ENCODE measurements around the gene FMO5. TPM values are rescaled to one million over a fixed set of nuclear protein-coding genes. Genes with fewer than 3 reads are reported as not detected.
A peak's percentile ranks its signal among the peaks of the same experiment; 100 is the strongest.
"Not testable (repeated sequence)": the region's sequence is repeated elsewhere in the genome, so short reads cannot be mapped to it uniquely, and the experiment has no call there.

FMO5 gene
- polyA plus RNA-seq, 3 donors from 2014 or later, result 1.7 to 12.3 (median 2.8) TPM

GRCh38 chr1:147169840-147170674 lies 55.1 kb downstream of the FMO5 start:
- Mint-ChIP-seq H3K4me1 (peaks cover 35 to 48% of the 10 kb centered on the region in 2 donors), H3K4me3 (peak overlapping the region in 4 of 5 donors; percentile 22 to 98 (median 52)), H3K27me3 (ENCODE audit: low read depth in 3 of 3) (peaks cover 2 to 9% (median 3%) of the 10 kb centered on the region in 3 donors), H3K36me3 (peaks cover 2 to 10% (median 6%) of the 10 kb centered on the region in 3 donors), H3K9me3 (no peaks in the 10 kb centered on the region), H3K27ac (peak overlapping the region in 2 of 6 donors; percentile 7 to 39)
- DNase-seq, result no peak

DNA sequence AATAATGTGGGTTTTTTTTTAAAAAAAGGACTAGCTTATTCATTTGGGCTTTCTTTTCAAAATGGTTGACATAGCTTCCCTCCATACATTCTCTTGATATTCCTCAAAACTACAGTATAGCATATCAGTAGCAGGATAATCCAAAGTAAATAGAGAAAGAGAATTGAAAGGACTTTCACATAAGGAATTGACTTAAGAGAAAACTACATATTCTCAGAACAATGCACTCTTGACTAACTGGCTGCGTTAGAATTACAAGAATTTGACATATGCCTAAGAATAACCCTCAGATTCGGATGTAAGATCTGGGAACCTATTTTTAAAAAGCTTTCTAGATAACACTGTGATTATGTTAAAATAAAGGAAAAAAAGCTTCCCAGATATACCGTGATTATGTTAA lies 56.0 kb downstream of the FMO5 start:
- no peaks in the 10 kb centered on the region for H3K9me3 Mint-ChIP-seq
- H3K36me3 Mint-ChIP-seq, result peaks cover 0 to 9% (median 7%) of the 10 kb centered on the region in 3 donors
- H3K27me3 Mint-ChIP-seq (ENCODE audit: low read depth in 3 of 3), result peaks cover 2 to 9% (median 3%) of the 10 kb centered on the region in 3 donors
- H3K4me3 Mint-ChIP-seq, result no peak overlapping the region
- peaks cover 32 to 39% of the 10 kb centered on the region in 2 donors for H3K4me1 Mint-ChIP-seq
- H3K27ac Mint-ChIP-seq, result no peak overlapping the region
- DNase-seq, result no peak

GRCh38 chr1:147168626-147169058 lies 56.5 kb downstream of the FMO5 start:
- Mint-ChIP-seq H3K9me3 (no peaks in the 10 kb centered on the region), H3K36me3 (peaks cover 0 to 10% (median 9%) of the 10 kb centered on the region in 3 donors), H3K27ac (no peak overlapping the region), H3K4me3 (no peak overlapping the region), H3K4me1 (peaks cover 28 to 34% of the 10 kb centered on the region in 2 donors), H3K27me3 (ENCODE audit: low read depth in 3 of 3) (peaks cover 2 to 9% (median 3%) of the 10 kb centered on the region in 3 donors)
- DNase-seq, result no peak

- Mint-ChIP-seq H3K27ac (no peak overlapping the region), H3K9me3 (no peaks in the 10 kb centered on the region), H3K4me1 (peaks cover 17 to 22% of the 10 kb centered on the region in 2 donors), H3K36me3 (peaks cover 0 to 15% (median 14%) of the 10 kb centered on the region in 3 donors), H3K27me3 (ENCODE audit: low read depth in 3 of 3) (peaks cover 1 to 3% (median 2%) of the 10 kb centered on the region in 3 donors), H3K4me3 (no peak overlapping the region)
- no peak for DNase-seq
Measured at GRCh38 chr1:147167365-147167764, 57.8 kb downstream of the FMO5 start.

DNA sequence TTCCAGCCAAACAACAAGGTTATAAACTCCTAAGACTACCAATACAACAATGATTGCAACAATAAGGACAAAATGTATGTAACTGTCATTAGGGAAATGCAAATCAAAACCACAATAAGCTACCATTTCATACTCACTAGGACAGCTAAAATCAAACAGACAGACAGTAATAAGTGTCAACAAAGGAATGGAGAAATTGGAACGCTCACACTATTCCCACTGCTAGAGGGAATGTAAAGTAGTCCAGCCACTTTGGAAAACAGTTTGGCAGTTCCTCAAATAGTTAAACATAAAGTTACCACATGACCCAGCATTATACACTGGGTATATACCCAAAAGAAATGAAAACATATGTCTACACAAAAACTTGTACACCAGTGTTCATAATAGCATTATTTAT lies 62.1 kb downstream of the FMO5 start:
- Mint-ChIP-seq H3K27ac (no peak overlapping the region), H3K4me1 (no peaks in the 10 kb centered on the region), H3K27me3 (ENCODE audit: low read depth in 3 of 3) (no peaks in the 10 kb centered on the region), H3K9me3 (no peaks in the 10 kb centered on the region), H3K36me3 (peaks cover 13 to 43% (median 34%) of the 10 kb centered on the region in 3 donors), H3K4me3 (no peak overlapping the region)
- DNase-seq, result no peak

DNA sequence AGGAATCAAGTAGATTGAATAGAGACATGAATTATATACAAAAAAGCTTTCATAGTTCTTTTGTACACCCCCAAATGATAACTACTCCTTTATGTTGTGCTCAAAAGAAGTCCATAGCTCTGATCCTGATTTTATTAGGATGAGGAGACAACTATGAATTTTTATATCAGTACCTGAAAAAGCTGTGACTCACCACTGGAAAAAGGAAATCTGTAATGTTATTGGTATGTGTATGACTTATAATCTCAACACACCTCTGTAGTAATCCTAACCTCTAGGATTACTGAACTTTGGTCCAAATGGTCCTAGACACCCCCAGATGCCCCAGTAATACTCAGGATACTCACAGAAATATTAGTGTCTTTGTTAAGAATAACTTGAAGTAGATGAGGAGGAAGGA lies 63.0 kb downstream of the FMO5 start:
- H3K4me3 Mint-ChIP-seq, result no peak overlapping the region
- no peak for DNase-seq
- H3K27me3 Mint-ChIP-seq (ENCODE audit: low read depth in 3 of 3), result no peaks in the 10 kb centered on the region
- peaks cover 22 to 52% (median 44%) of the 10 kb centered on the region in 3 donors for H3K36me3 Mint-ChIP-seq
- no peaks in the 10 kb centered on the region for H3K9me3 Mint-ChIP-seq
- H3K27ac Mint-ChIP-seq, result no peak overlapping the region
- no peaks in the 10 kb centered on the region for H3K4me1 Mint-ChIP-seq

GRCh38 chr1:147157116-147157515 lies 68.0 kb downstream of the FMO5 start:
- H3K4me3 Mint-ChIP-seq; H3K4me1 Mint-ChIP-seq; H3K27me3 Mint-ChIP-seq (ENCODE audit: low read depth in 3 of 3); H3K27ac Mint-ChIP-seq; DNase-seq; H3K9me3 Mint-ChIP-seq: not testable (repeated sequence)
- peaks cover 47 to 58% (median 52%) of the 10 kb centered on the region in 3 donors for H3K36me3 Mint-ChIP-seq

GRCh38 chr1:147156642-147157041 lies 68.5 kb downstream of the FMO5 start:
- Mint-ChIP-seq H3K27me3 (ENCODE audit: low read depth in 3 of 3) (no peaks in the 10 kb centered on the region), H3K4me1 (no peaks in the 10 kb centered on the region), H3K36me3 (peaks cover 47 to 57% (median 52%) of the 10 kb centered on the region in 3 donors), H3K27ac (peak overlapping the region in 1 of 6 donors; percentile 27), H3K9me3 (no peaks in the 10 kb centered on the region), H3K4me3 (no peak overlapping the region)
- DNase-seq, result no peak

DNA sequence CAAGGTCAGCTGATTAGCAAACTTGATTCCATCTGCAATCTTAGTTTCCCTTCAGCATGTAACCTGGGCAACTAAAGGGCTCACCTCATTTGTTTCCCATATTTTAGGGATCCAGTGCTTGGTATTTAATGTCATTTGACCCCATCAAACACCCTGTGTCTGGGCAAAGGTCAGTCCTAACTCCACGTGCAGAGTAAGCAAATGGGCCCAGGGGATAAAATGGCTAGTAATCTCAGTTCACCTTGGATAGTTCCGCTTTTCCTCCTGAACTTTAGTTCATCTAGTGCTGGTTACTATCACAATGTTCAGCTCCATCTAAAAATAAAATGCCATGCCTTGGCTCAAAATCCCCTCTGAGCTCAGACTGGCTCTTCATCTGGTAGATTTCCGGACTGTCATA lies 72.4 kb downstream of the FMO5 start:
- no peaks in the 10 kb centered on the region for H3K4me1 Mint-ChIP-seq
- peaks cover 0 to 2% (median 0%) of the 10 kb centered on the region in 3 donors for H3K27me3 Mint-ChIP-seq (ENCODE audit: low read depth in 3 of 3)
- H3K9me3 Mint-ChIP-seq, result no peaks in the 10 kb centered on the region
- no peak for DNase-seq
- no peak overlapping the region for H3K4me3 Mint-ChIP-seq
- no peak overlapping the region for H3K27ac Mint-ChIP-seq
- peaks cover 24 to 41% (median 30%) of the 10 kb centered on the region in 3 donors for H3K36me3 Mint-ChIP-seq

GRCh38 chr1:147151244-147151643 lies 73.9 kb downstream of the FMO5 start:
- peaks cover 0 to 2% (median 0%) of the 10 kb centered on the region in 3 donors for H3K27me3 Mint-ChIP-seq (ENCODE audit: low read depth in 3 of 3)
- no peaks in the 10 kb centered on the region for H3K9me3 Mint-ChIP-seq
- H3K27ac Mint-ChIP-seq, result no peak overlapping the region
- H3K36me3 Mint-ChIP-seq, result peaks cover 14 to 25% (median 21%) of the 10 kb centered on the region in 3 donors
- H3K4me1 Mint-ChIP-seq, result no peaks in the 10 kb centered on the region
- no peak overlapping the region for H3K4me3 Mint-ChIP-seq
- DNase-seq, result no peak

GRCh38 chr1:147142886-147143285 lies 82.3 kb downstream of the FMO5 start:
- Mint-ChIP-seq H3K27me3 (ENCODE audit: low read depth in 3 of 3) (peaks cover 7 to 11% (median 8%) of the 10 kb centered on the region in 3 donors), H3K27ac (no peak overlapping the region), H3K4me1 (no peaks in the 10 kb centered on the region), H3K9me3 (no peaks in the 10 kb centered on the region), H3K4me3 (no peak overlapping the region), H3K36me3 (no peaks in the 10 kb centered on the region)
- no peak for DNase-seq

Other genes starting within 250 kb of the FMO5 start
- 1 to 10 TPM; 1.0 to 2.7 (median 2.3) TPM for gene PRKAB2, start 52.9 kb downstream of the FMO5 start, polyA plus RNA-seq
- 10 to 100 TPM; 12.6 to 22.9 (median 14.3) TPM for gene CHD1L, start 17.3 kb upstream of the FMO5 start, polyA plus RNA-seq